ENCODE data around the gene PTX4.
"Not testable (repeated sequence)": the region's sequence is repeated elsewhere in the genome, so short reads cannot be mapped to it uniquely, and the experiment has no call there.

The PTX4 gene

DNA sequence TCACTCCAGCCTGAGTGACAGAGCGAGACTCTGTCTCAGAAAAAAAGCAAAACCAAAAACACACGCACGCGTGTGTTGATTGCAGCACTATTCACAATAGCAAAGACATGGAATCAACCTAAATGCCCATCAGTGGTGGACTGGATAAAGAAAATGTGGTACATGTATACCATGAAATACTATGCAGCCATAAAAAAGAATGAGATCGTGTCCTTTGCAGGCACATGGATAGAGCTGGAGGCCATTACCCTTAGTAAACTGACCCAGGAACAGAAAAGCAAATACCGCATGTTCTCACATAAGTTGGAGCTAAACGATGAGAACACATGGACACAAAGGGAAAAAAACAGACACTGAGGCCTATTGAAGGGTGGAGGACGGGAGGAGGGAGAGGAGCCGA is 9.8 kb downstream of the PTX4 start:
- not testable (repeated sequence) for DNase-seq

GRCh38 chr16:1477033-1477432 is 11.7 kb downstream of the PTX4 start:
- DNase-seq, result no peak

GRCh38 chr16:1475552-1476114 is 13.1 kb downstream of the PTX4 start:
- DNase-seq, result no peak

- peak; percentile 89 for DNase-seq
Measured at GRCh38 chr16:1474796-1475551, 13.8 kb downstream of the PTX4 start, which contains the start of gene CLCN7. TSS of gene CLCN7 (minus strand) at chr16:1475028. CDS start at chr16:1474974, 54 bp downstream.

GRCh38 chr16:1474082-1474795 is 14.5 kb downstream of the PTX4 start:
- no peak for DNase-seq

DNA sequence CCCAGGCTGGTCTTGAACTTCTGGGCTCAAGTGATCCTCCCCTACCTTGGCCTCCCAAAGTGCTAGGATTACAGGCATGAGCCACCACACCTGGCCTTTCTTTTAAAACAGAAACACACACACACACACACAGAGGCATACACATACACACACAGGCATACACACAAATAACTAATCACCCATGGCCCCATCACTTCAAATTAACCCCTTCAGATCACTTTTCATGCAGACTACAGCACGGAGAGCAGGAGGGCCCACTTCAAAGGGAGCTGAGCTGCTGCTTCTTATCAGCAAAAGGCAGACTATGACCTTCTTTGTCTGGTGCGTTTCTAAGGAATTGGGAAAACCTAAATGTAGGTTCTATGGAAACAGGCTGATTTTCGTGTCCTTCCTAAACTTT is 15.8 kb downstream of the PTX4 start:
- no peak for DNase-seq

DNA sequence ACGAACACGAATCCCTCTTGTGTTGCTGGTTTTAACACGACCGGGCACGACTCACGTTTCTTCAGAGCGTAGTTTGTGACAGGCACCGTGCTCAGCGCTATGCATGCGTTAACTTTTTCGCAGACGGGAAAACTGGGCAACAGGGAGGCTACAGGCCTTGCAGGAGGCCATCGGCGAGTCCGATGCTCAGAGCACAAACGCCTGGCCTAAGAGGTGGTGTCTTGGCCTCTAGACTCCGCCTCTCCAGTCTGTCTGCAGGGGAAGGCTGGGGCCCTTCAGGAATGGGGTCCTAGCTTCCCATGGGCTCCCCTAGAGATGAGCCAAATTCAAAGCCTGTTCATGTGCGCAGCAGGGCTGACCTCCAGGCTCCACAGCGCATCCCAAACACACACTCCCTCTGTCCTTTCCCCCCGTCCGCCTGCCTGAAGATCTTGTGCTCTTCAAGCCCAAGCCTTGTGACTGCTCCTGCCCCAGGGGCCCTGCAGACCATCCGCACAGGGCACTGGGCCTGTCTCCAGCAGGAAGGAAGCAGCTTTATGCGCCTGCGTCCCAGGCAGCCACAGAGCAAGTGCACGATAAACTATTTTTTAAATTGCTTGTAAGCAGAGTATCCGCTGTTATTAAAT is 17.1 kb downstream of the PTX4 start:
- DNase-seq, result no peak

DNA sequence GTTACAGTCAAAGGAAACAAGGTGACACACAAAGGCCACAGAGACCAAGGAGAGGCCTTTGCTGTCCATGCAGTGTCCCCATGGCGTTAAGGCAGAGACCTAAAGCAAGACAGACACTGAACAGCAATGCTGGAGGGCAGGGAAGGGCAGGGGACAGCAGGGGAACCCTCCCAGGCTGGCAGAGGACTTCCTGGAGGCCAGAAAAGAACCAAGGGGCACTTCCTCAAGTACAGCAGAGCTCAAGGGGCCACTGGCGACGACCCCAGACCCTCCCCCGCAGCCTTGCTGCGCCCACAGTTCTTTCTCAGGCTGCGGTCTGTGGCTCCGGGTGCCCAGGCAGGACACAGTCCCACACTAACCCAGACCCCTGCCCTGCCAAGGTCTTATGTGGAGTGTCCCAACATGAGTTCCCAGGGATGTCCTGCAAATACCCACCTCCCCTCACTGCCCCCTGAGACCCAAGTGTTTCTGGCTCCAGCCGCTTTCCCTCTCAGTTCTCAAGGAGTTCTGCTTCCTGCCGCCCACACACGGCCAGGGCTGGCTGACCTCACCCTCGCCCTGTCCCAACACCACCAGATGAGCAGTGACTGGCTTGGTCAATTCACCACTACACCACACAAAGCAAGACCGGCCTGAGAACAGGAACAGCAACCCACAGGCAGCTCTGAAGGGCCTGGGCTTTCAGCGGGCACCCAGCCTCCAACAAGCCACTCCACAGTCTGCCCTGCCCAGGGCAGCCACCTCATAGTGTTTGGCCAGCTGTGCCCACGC is 18.1 kb downstream of the PTX4 start:
- peak; percentile 73 for DNase-seq

GRCh38 chr16:1469693-1470201 is 19.0 kb downstream of the PTX4 start:
- no peak for DNase-seq

GRCh38 chr16:1469141-1469540 is 19.6 kb downstream of the PTX4 start:
- DNase-seq, result not testable (repeated sequence)

- no peak for DNase-seq
Measured at GRCh38 chr16:1468426-1468810, 20.3 kb downstream of the PTX4 start.

DNA sequence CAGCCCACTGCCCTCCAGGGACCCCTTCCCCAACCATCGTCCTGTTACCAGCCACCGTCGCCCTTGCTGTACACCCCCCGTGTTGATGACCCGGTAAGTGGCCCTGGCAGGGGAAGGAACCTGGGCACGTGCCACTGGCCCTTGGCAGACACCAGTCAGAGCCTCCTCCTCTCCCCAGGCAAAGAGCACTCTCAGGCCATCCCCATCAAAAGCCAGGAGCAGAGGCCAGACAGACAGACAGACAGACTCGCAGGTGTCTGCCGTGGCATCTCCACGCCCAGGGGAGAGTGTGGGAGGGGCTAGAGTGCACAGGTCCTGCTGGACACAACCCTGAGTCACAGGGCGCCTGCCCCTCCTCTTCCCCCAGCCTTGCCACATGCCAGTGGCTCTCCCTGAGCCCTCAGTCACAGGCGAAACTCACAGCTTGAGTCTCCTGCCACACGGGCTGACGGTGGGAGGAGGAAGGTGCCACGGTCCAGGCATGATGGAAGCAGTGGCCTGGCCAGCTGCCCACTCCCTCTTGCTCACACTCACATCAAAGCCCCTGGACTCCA is 21.7 kb downstream of the PTX4 start:
- DNase-seq, result no peak

DNA sequence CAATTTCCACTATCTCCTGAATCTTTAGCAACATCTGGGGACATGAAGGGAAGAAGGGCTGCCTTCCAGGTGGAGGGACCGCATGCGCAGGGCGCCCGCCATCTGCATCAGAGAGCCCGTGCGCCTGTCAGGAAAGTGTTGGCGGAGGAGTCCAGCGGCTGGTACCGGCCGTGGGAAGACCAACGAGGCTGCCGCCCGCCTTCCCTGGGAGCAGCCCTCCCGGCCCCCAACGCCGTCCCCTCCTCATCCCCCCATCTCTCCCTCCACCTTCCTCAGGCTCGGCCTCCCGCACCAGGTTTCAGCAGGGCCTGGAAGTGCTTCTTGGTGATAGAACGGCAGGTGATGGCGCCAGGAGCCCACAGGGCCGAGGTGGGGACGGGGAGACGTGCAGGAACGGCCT is 22.7 kb downstream of the PTX4 start:
- DNase-seq, result no peak

DNA sequence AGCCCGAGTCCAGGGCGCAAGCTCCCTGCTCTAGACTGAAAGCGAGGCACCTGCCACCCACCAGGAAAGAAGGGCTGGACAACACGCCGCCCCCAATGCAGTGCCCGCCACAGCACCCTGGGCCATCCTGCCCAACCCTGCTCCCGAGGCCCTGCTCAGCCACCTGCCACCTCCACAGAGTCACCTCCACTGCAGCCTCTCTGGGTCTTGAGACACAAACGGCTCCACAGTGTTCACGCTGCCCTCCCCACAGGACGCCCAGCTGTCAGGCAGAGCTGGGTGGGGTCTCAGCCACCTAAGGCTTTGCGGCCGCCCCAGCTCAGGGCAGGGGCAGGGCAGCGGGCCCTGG is 23.2 kb downstream of the PTX4 start:
- DNase-seq, result no peak

DNA sequence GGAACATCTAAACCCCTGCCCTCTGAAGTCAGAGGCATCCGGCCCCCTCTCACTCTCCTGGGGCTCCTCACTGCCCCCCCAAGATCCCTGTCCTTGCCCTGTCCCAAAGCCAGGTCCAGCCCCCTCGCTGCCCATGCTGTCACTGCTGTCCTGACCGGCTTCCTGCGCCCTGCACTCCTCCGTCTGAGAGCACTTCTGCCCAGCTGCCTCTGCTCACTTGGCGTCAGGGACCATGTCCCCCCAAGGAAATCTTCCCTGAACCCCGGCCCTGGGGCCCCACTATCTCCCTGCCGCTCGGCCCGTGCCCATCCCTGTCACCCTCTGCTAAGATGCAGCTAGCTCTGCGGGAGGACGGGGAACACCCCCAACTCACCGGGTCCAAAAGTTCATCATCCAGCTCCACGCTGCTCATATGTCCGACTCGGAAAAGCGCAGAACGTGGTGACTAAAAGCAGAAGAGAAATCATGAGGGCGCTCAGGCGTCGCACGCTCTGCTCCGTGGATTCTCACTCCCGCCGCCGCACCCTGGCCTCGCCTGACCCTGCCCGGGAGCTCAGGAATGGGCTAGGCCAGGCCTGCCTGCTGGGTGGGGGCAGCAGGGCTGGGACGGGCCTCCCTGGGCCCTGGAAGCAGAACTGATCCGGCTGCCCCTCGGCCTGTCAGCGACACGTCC is 23.7 kb downstream of the PTX4 start:
- no peak for DNase-seq

- DNase-seq, result no peak
Measured at GRCh38 chr16:1464196-1464893, 24.4 kb downstream of the PTX4 start.

DNA sequence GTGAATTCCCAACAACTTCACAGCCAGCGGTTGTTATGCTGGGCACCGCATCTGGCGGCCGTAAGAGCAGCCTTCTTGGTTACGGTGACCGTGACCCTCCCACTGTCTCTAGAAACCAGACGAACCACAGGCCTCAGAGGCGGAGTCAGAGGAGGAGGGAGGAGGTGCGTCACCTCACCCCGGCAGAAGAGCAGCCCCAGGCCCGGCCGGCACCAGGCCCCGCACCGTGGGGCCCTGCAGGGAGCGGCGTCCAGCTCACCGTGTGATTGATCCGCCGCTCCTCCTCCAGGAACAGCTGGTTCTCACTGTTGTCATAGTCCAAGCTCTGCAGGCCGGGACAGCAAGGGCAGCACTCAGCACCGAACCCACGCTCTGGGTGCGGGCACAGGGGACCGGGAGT is 27.6 kb downstream of the PTX4 start:
- DNase-seq, result peak; percentile 81

GRCh38 chr16:1460602-1461138 is 28.1 kb downstream of the PTX4 start:
- DNase-seq, result no peak

DNA sequence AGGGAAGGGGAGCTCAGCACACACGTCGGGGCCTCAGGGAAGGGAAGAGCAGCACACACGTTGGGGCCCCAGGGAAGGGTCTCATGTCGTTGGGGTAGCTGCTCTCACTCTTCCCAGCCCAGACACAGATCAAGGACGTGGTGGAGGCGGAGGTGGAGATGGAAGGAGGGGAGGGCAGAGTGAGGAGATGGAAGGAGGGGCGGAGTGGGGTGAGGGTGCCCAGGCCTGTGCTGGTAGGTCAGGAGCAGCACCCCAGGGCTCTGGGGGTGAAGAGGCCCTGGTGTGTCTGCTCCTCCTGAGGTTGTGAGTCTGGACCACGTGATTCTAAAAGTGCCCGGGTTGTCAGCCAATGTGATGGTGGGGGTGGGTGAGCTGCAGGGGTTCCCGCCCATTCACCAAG is 28.8 kb downstream of the PTX4 start:
- DNase-seq, result no peak

DNA sequence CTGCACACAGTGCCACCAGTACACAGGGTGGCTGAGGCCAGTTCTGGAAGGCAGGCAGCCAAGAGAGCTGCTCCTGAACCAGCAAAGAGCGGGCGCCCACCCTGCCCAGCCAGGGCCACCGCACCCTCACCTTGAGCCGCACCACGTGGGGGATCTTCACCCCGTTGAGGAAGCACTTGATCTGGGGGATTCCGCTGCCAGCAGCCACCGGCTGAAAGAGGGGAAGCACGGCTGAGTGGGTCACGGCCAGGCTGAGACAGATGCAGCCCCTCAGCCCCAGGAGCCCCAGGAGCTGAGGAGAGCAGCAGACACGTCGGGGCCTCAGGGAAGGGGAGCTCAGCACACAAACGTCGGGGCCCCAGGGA is 29.8 kb downstream of the PTX4 start:
- DNase-seq, result no peak

All from islet precursor cell (in vitro differentiated cells).